ENCODE results near the gene VCAN. TPM values are rescaled to one million over a fixed set of nuclear protein-coding genes. Genes with fewer than 3 reads are reported as not detected.

The VCAN gene
- total and polyA plus RNA-seq, 2 experiments from 2014 or later, result 133 to 404 TPM

DNA sequence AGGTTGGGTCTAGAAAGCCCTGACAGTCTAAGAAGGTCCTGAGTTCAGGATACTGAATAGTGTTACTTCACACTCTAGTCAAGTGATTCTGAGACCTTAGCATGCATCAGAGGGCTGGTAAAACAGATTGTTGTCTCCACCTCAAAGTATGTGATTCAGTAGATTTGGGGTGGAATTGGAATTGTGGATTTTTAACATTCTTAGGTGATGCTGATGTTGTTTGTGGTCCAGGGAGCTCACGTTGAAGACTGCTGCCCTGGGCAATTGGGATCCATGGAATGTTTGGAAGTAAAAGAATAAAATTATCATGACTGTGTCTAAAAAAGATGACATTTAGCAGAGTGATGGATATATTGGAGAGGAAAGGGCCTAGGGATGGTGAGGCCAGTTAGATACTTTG lies 75.6 kb downstream of the VCAN start:
- 0 out of 2 replicates have a peak, but pooled peaks cover 4% of the 10 kb centered on the region for H4K20me1 ChIP-seq (replicated peaks; ENCODE audit: insufficient read depth)
- H3K27ac Mint-ChIP-seq, result no peak overlapping the region

More for the DNA sequence above, 75.6 kb downstream of the VCAN start:
- no peaks in the 10 kb centered on the region for H3F3A ChIP-seq (replicated peaks; ENCODE audit: low read depth)
- no peak overlapping the region for H3K4me2 ChIP-seq
- H2AFZ ChIP-seq, result no peak overlapping the region
- no peak for DNase-seq (ENCODE audit: low spot score)
- H3K79me2 ChIP-seq (replicated peaks; ENCODE audit: insufficient read depth), result peaks cover 19% of the 10 kb centered on the region; the same call in 1 of the 2 replicates
- no peak overlapping the region for H3K4me3 ChIP-seq
- no peak overlapping the region for H3K27ac ChIP-seq (ENCODE audit: low read depth)
- H3K27me3 ChIP-seq (ENCODE audit: insufficient read depth), result no peaks in the 10 kb centered on the region
- no peaks in the 10 kb centered on the region for H3K9me2 ChIP-seq (ENCODE audit: insufficient read depth)
- no peaks in the 10 kb centered on the region for H3K9me3 Mint-ChIP-seq
- H3K36me3 Mint-ChIP-seq (ENCODE audit: low read depth), result peaks cover 54% of the 10 kb centered on the region
- no peak for TF ChIP-seq CREB1 (CRISPR knock-in tag; IDR thresholded peaks at IDR 0.05; ENCODE audit: low read depth)
- TF ChIP-seq, protein P1, sequence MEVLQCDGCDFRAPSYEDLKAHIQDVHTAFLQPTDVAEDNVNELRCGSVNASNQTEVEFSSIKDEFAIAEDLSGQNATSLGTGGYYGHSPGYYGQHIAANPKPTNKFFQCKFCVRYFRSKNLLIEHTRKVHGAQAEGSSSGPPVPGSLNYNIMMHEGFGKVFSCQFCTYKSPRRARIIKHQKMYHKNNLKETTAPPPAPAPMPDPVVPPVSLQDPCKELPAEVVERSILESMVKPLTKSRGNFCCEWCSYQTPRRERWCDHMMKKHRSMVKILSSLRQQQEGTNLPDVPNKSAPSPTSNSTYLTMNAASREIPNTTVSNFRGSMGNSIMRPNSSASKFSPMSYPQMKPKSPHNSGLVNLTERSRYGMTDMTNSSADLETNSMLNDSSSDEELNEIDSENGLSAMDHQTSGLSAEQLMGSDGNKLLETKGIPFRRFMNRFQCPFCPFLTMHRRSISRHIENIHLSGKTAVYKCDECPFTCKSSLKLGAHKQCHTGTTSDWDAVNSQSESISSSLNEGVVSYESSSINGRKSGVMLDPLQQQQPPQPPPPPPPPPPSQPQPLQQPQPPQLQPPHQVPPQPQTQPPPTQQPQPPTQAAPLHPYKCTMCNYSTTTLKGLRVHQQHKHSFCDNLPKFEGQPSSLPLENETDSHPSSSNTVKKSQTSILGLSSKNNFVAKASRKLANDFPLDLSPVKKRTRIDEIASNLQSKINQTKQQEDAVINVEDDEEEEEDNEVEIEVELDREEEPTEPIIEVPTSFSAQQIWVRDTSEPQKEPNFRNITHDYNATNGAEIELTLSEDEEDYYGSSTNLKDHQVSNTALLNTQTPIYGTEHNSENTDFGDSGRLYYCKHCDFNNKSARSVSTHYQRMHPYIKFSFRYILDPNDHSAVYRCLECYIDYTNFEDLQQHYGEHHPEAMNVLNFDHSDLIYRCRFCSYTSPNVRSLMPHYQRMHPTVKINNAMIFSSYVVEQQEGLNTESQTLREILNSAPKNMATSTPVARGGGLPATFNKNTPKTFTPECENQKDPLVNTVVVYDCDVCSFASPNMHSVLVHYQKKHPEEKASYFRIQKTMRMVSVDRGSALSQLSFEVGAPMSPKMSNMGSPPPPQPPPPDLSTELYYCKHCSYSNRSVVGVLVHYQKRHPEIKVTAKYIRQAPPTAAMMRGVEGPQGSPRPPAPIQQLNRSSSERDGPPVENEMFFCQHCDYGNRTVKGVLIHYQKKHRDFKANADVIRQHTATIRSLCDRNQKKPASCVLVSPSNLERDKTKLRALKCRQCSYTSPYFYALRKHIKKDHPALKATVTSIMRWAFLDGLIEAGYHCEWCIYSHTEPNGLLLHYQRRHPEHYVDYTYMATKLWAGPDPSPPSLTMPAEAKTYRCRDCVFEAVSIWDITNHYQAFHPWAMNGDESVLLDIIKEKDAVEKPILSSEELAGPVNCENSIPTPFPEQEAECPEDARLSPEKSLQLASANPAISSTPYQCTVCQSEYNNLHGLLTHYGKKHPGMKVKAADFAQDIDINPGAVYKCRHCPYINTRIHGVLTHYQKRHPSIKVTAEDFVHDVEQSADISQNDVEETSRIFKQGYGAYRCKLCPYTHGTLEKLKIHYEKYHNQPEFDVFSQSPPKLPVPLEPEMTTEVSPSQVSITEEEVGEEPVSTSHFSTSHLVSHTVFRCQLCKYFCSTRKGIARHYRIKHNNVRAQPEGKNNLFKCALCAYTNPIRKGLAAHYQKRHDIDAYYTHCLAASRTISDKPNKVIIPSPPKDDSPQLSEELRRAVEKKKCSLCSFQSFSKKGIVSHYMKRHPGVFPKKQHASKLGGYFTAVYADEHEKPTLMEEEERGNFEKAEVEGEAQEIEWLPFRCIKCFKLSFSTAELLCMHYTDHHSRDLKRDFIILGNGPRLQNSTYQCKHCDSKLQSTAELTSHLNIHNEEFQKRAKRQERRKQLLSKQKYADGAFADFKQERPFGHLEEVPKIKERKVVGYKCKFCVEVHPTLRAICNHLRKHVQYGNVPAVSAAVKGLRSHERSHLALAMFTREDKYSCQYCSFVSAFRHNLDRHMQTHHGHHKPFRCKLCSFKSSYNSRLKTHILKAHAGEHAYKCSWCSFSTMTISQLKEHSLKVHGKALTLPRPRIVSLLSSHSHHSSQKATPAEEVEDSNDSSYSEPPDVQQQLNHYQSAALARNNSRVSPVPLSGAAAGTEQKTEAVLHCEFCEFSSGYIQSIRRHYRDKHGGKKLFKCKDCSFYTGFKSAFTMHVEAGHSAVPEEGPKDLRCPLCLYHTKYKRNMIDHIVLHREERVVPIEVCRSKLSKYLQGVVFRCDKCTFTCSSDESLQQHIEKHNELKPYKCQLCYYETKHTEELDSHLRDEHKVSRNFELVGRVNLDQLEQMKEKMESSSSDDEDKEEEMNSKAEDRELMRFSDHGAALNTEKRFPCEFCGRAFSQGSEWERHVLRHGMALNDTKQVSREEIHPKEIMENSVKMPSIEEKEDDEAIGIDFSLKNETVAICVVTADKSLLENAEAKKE (CRISPR knock-in tag; IDR thresholded peaks at IDR 0.05), result no peak
- TF ChIP-seq EZH2 (IDR thresholded peaks at IDR 0.05; ENCODE audit: low read depth, unreplicated experiment), result no peak
- no peak for TF ChIP-seq STAT1 (IDR thresholded peaks at IDR 0.05; ENCODE audit: unreplicated experiment)
- H3K4me3 Mint-ChIP-seq, result no peak overlapping the region
- no peaks in the 10 kb centered on the region for H3K4me1 ChIP-seq (ENCODE audit: insufficient read depth)
- H3K4me1 Mint-ChIP-seq, result no peaks in the 10 kb centered on the region; the same call in 2 of the 3 replicates
- H3K27me3 Mint-ChIP-seq (ENCODE audit: insufficient read depth, low read depth, poor library complexity), result no peaks in the 10 kb centered on the region
- ATAC-seq, result no peak
- H3K36me3 ChIP-seq (ENCODE audit: insufficient read depth), result peaks cover 47% of the 10 kb centered on the region; the same call in 1 of the 2 replicates

All from GM23338 (cell line).